ENCODE measurements around the gene GID4. TPM values are rescaled to one million over a fixed set of nuclear protein-coding genes. Genes with fewer than 3 reads are reported as not detected.

The GID4 gene
- total and polyA plus RNA-seq, 9 of the 15 experiments (the other 6 are each of a cell fraction or from before 2014, with no cell fraction given) = 1.2 to 6.4 (median 3.7) TPM

- CTCF ChIA-PET (ENCODE audit: low intra/inter-chr PET ratio) = no interaction called here
- H3K4me3 ChIP-seq = no peak overlapping the region
- no peaks in the 10 kb centered on the region for H3K79me2 ChIP-seq (ENCODE audit: control insufficient read depth, insufficient read depth, low read length)
- no peak overlapping the region for H2AFZ ChIP-seq (ENCODE audit: low read depth, low read length)
- H3K9ac ChIP-seq (ENCODE audit: insufficient read depth in 1 of 2, low read depth in 2 of 2, low read length in 2 of 2) = 0 out of 4 replicates have a peak overlapping the region, but pooled peaks of 1 of the 2 experiments have one; percentile 17
- TF ChIP-seq, protein P1, sequence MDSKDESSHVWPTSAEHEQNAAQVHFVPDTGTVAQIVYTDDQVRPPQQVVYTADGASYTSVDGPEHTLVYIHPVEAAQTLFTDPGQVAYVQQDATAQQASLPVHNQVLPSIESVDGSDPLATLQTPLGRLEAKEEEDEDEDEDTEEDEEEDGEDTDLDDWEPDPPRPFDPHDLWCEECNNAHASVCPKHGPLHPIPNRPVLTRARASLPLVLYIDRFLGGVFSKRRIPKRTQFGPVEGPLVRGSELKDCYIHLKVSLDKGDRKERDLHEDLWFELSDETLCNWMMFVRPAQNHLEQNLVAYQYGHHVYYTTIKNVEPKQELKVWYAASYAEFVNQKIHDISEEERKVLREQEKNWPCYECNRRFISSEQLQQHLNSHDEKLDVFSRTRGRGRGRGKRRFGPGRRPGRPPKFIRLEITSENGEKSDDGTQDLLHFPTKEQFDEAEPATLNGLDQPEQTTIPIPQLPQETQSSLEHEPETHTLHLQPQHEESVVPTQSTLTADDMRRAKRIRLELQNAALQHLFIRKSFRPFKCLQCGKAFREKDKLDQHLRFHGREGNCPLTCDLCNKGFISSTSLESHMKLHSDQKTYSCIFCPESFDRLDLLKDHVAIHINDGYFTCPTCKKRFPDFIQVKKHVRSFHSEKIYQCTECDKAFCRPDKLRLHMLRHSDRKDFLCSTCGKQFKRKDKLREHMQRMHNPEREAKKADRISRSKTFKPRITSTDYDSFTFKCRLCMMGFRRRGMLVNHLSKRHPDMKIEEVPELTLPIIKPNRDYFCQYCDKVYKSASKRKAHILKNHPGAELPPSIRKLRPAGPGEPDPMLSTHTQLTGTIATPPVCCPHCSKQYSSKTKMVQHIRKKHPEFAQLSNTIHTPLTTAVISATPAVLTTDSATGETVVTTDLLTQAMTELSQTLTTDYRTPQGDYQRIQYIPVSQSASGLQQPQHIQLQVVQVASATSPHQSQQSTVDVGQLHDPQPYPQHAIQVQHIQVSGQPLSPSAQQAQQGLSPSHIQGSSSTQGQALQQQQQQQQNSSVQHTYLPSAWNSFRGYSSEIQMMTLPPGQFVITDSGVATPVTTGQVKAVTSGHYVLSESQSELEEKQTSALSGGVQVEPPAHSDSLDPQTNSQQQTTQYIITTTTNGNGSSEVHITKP (IDR thresholded peaks at IDR 0.05; ENCODE audit: partially characterized antibody) = no peak
- TF ChIP-seq ZNF79 (CRISPR knock-in tag; IDR thresholded peaks at IDR 0.05; ENCODE audit: low read depth) = no peak
- peak; percentile 21 for TF ChIP-seq CTCFL (IDR thresholded peaks at IDR 0.05; ENCODE audit: borderline replicate concordance, insufficient read depth, low read depth, low read length, poor library complexity, severe bottlenecking)
- TF ChIP-seq ZNF444 (CRISPR knock-in tag; IDR thresholded peaks at IDR 0.05) = no peak
- TF ChIP-seq, protein P2, sequence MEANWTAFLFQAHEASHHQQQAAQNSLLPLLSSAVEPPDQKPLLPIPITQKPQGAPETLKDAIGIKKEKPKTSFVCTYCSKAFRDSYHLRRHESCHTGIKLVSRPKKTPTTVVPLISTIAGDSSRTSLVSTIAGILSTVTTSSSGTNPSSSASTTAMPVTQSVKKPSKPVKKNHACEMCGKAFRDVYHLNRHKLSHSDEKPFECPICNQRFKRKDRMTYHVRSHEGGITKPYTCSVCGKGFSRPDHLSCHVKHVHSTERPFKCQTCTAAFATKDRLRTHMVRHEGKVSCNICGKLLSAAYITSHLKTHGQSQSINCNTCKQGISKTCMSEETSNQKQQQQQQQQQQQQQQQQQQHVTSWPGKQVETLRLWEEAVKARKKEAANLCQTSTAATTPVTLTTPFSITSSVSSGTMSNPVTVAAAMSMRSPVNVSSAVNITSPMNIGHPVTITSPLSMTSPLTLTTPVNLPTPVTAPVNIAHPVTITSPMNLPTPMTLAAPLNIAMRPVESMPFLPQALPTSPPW (CRISPR knock-in tag; IDR thresholded peaks at IDR 0.05) = 0 out of 2 replicates have a peak, but pooled peaks have one; percentile 20
- no peak for TF ChIP-seq HOMEZ (CRISPR knock-in tag; IDR thresholded peaks at IDR 0.05)
- no peaks in the 10 kb centered on the region; the same call in 2 of the 3 replicates for H3K36me3 ChIP-seq (ENCODE audit: control insufficient read depth, insufficient read depth, low read length)
- H3K9me1 ChIP-seq (ENCODE audit: control insufficient read depth, insufficient read depth, low read length) = no peaks in the 10 kb centered on the region
- ATAC-seq (peak; percentile 56), DNase-seq (ENCODE audit: extremely low read depth in 1 of 4, low spot score in 3 of 4) (peak; percentile 22 to 72 (median 60)), FAIRE-seq (no peak)
- 66% methylated on average over 14 of the region's 31 CpGs for WGBS (ENCODE audit: insufficient coverage, low coverage, missing lambda C conversion rate)
- H3K27me3 ChIP-seq (ENCODE audit: control insufficient read depth in 2 of 2, insufficient read depth in 2 of 2, low read length in 2 of 2) = no peaks in the 10 kb centered on the region
- in situ Hi-C loops (cut with MboI) = no loop called here
- POLR2A ChIA-PET = no interaction called here
- H3K27ac ChIP-seq (ENCODE audit: extremely low read depth, low read depth, low read length) = no peak overlapping the region
- no TSS peak for BruUV-seq (replicated peaks)
- no peaks in the 10 kb centered on the region for H4K20me1 ChIP-seq (replicated peaks; ENCODE audit: control insufficient read depth, insufficient read depth, low read length)
- no peak overlapping the region for H3K4me2 ChIP-seq (ENCODE audit: insufficient read depth, low read length)
- intact Hi-C loops (cut with micrococcal nuclease) = no loop called here
- H3K4me1 ChIP-seq (replicated peaks in 1 of 2; ENCODE audit: control insufficient read depth in 2 of 2, insufficient read depth in 2 of 2, low read length in 2 of 2) = peaks cover 0 to 10% of the 10 kb centered on the region in 2 experiments; a peak in 2 of 5 replicates
- H3K9me3 ChIP-seq (replicated peaks; ENCODE audit: control insufficient read depth, insufficient read depth, low read depth, low read length) = no peaks in the 10 kb centered on the region
Measured at GRCh38 chr17:18006495-18007239, 32.5 kb upstream of the GID4 start.
